H1 (cell line): ENCODE data around the gene GSG1L. TPM values are rescaled to one million over a fixed set of nuclear protein-coding genes. Genes with fewer than 3 reads are reported as not detected.

ENCODE experiments used
- CTCF ChIA-PET: fragments of 300-600 bp; sonication (Branson Sonifier 250); formaldehyde crosslinking; loops from one replicate; lab custom pipeline; 2021; ENCODE audit not compliant: partially characterized antibody; lab: Charles Lee
- POLR2A ChIA-PET: fragments of 300-600 bp; sonication (Branson Sonifier 250); formaldehyde crosslinking; loops from one replicate; lab custom pipeline; 2021; ENCODE audit warnings: inconsistent platforms; ENCODE audit not compliant: partially characterized antibody; lab: Charles Lee
- DNase-seq, 2 experiments: peaks; one replicate each; pipeline versions ENCODE4 v3.0.0 to v3.0.0-alpha.2; 2010 to 2022; ENCODE audit warnings: low spot score in 2 of 2, low read depth in 1 of 2, mixed read lengths in 1 of 2
- FAIRE-seq: peaks from 2 replicates; lab custom pipeline; 2011; peaks lifted over from hg19 to GRCh38; lab: Jason Lieb, UNC
- H2AFZ ChIP-seq: 2 replicates; pipeline ENCODE4 v1.8.1; 2012; ENCODE audit warnings: low read length, inconsistent platforms
- H2AK5ac ChIP-seq: 2 replicates; pipeline ENCODE4 v1.6.1; 2013; ENCODE audit warnings: low read depth, low read length
- H2BK120ac ChIP-seq: replicated peaks from 2 replicates; pipeline ENCODE3; 2013; ENCODE audit warnings: low read depth, low read length, inconsistent platforms
- H2BK12ac ChIP-seq: 2 replicates; pipeline ENCODE4 v1.6.1; 2013; ENCODE audit warnings: low read depth, low read length
- H2BK15ac ChIP-seq: 2 replicates; pipeline ENCODE4 v1.6.1; 2013; ENCODE audit warnings: low read length
- H2BK20ac ChIP-seq: 2 replicates; pipeline ENCODE4 v1.6.1; 2013; ENCODE audit warnings: low read length
- H2BK5ac ChIP-seq: 2 replicates; pipeline ENCODE4 v1.6.1; 2013; ENCODE audit warnings: low read depth, low read length
- H3K14ac ChIP-seq: 2 replicates; pipeline ENCODE4 v1.6.1; 2013; ENCODE audit warnings: inconsistent platforms; ENCODE audit not compliant: insufficient read length
- H3K18ac ChIP-seq: 2 replicates; pipeline ENCODE4 v1.6.1; 2013; ENCODE audit warnings: low read length; ENCODE audit errors: extremely low read depth
- H3K23ac ChIP-seq: 2 replicates; pipeline ENCODE4 v1.6.1; 2013; ENCODE audit warnings: inconsistent platforms; ENCODE audit not compliant: insufficient read length
- H3K23me2 ChIP-seq: 2 replicates; pipeline ENCODE4 v1.6.1; 2013; ENCODE audit warnings: low read depth, low read length
- H3K27ac ChIP-seq: 2 replicates; pipeline ENCODE4 v1.6.1; 2011; ENCODE audit warnings: low read depth, low read length, inconsistent platforms
- H3K27me3 ChIP-seq, 4 experiments: replicated peaks in 1 of 4; 1 replicate in 1 of 4; 2 replicates in 3 of 4; pipeline versions ENCODE4 v1.6.1 to v1.8.1; 2011 to 2013; ENCODE audit warnings: low read length in 3 of 4, mild to moderate bottlenecking in 3 of 4, inconsistent platforms in 2 of 4, mixed read lengths in 2 of 4, moderate library complexity in 1 of 4; ENCODE audit not compliant: control insufficient read depth in 3 of 4, insufficient read depth in 3 of 4; ENCODE audit errors: extremely low read depth in 1 of 4
- H3K36me3 ChIP-seq, 4 experiments: 2 replicates each; pipeline versions ENCODE4 v1.6.1 to v1.8.1; 2011 to 2013; ENCODE audit warnings: mild to moderate bottlenecking in 4 of 4, low read length in 3 of 4, moderate library complexity in 2 of 4, control low read depth in 1 of 4, inconsistent platforms in 1 of 4; ENCODE audit not compliant: insufficient read depth in 4 of 4, control insufficient read depth in 2 of 4
- H3K4ac ChIP-seq: replicated peaks from 2 replicates; pipeline ENCODE3; 2013; ENCODE audit warnings: low read length, low read depth, mixed read lengths, inconsistent platforms; ENCODE audit not compliant: insufficient read length
- H3K4me1 ChIP-seq, 4 experiments: replicated peaks in 1 of 4; 1 replicate in 1 of 4; 2 replicates in 3 of 4; pipeline versions ENCODE4 v1.6.1 to v1.8.1; 2011 to 2013; ENCODE audit warnings: low read length in 3 of 4, inconsistent platforms in 2 of 4, mixed read lengths in 1 of 4; ENCODE audit not compliant: insufficient read depth in 4 of 4, control insufficient read depth in 3 of 4
- H3K4me2 ChIP-seq, 2 experiments: 2 replicates each; pipeline versions ENCODE4 v1.6.1 to v1.8.1; 2011 to 2013; ENCODE audit warnings: low read depth in 2 of 2, low read length in 2 of 2, control low read depth in 1 of 2, inconsistent platforms in 1 of 2, mild to moderate bottlenecking in 1 of 2; ENCODE audit not compliant: insufficient read depth in 1 of 2
- H3K4me3 ChIP-seq, 4 experiments: fragments of 200-600, 300-600 bp in 1 of 4; sonication (generic), shearing (Covaris generic), sonication (Bioruptor Twin) in 1 of 4; 2 replicates each; pipeline versions ENCODE4 v1.5.1 to v1.8.1; 2011 to 2016; ENCODE audit warnings: low read length in 4 of 4, low read depth in 3 of 4, control low read depth in 2 of 4, inconsistent platforms in 2 of 4, mild to moderate bottlenecking in 2 of 4, mixed read lengths in 1 of 4, moderate library complexity in 1 of 4; ENCODE audit not compliant: insufficient read depth in 2 of 4; ENCODE audit errors: extremely low read depth in 1 of 4
- H3K56ac ChIP-seq: replicated peaks from 2 replicates; pipeline ENCODE3; 2013; ENCODE audit warnings: low read depth, mild to moderate bottlenecking, mixed read lengths, low read length, inconsistent platforms; ENCODE audit not compliant: insufficient read length
- H3K79me1 ChIP-seq: 2 replicates; pipeline ENCODE4 v1.6.1; 2013; ENCODE audit warnings: low read depth, low read length, control low read depth
- H3K79me2 ChIP-seq, 2 experiments: 2 replicates each; pipeline versions ENCODE4 v1.6.1 to v1.8.1; 2012 to 2013; ENCODE audit warnings: low read length in 2 of 2, mild to moderate bottlenecking in 2 of 2, inconsistent platforms in 1 of 2; ENCODE audit not compliant: insufficient read depth in 2 of 2, control insufficient read depth in 1 of 2
- H3K9ac ChIP-seq, 4 experiments: replicated peaks in 1 of 4; 1 replicate in 1 of 4; 2 replicates in 3 of 4; pipeline versions ENCODE4 v1.6.1 to v1.8.1; 2011 to 2013; ENCODE audit warnings: low read depth in 3 of 4, low read length in 3 of 4, control low read depth in 2 of 4, mild to moderate bottlenecking in 2 of 4, moderate library complexity in 2 of 4, inconsistent platforms in 1 of 4; ENCODE audit errors: extremely low read depth in 1 of 4
- H3K9me3 ChIP-seq, 2 experiments: 2 replicates each; pipeline versions ENCODE4 v1.6.1 to v1.8.1; 2012 to 2013; ENCODE audit warnings: mild to moderate bottlenecking in 2 of 2, moderate library complexity in 2 of 2, control low read depth in 1 of 2, inconsistent platforms in 1 of 2, low read depth in 1 of 2, low read length in 1 of 2, mixed read lengths in 1 of 2; ENCODE audit not compliant: insufficient read depth in 2 of 2
- H4K20me1 ChIP-seq, 2 experiments: replicated peaks in 1 of 2; 2 replicates each; pipeline versions ENCODE3 to v1.8.1; 2011 to 2013; ENCODE audit warnings: inconsistent platforms in 2 of 2, low read length in 2 of 2, mild to moderate bottlenecking in 1 of 2; ENCODE audit not compliant: insufficient read depth in 2 of 2, control insufficient read depth in 1 of 2
- H4K5ac ChIP-seq: 2 replicates; pipeline ENCODE4 v1.6.1; 2013; ENCODE audit warnings: low read length, low read depth, mixed read lengths, inconsistent platforms; ENCODE audit not compliant: insufficient read length
- H4K8ac ChIP-seq: 2 replicates; pipeline ENCODE4 v1.8.0; 2013; ENCODE audit warnings: mild to moderate bottlenecking, moderate library complexity, low read length, inconsistent platforms; ENCODE audit not compliant: insufficient read depth; ENCODE audit errors: extremely low read depth
- H4K91ac ChIP-seq: replicated peaks from 2 replicates; pipeline ENCODE3; 2013; ENCODE audit warnings: low read length, mixed read lengths, inconsistent platforms; ENCODE audit not compliant: insufficient read length
- JUND ChIP-seq: IDR thresholded peaks from 2 replicates; pipeline ENCODE4 v1.6.1; 2011; ENCODE audit warnings: mild to moderate bottlenecking, improper control_type of control experiment, low read length
- WGBS, 2 experiments: shearing (Covaris generic) in 1 of 2; methylation state at CpG; one replicate each; pipeline versions ENCODE4 v1.1.6 to v1.1.7; 2013 to 2015; ENCODE audit warnings: low lambda C conversion rate in 2 of 2, mixed read lengths in 2 of 2, inconsistent platforms in 1 of 2, low coverage in 1 of 2, missing lambda C conversion rate in 1 of 2; ENCODE audit not compliant: insufficient replicate concordance in 2 of 2, insufficient coverage in 1 of 2, insufficient read length in 1 of 2; ENCODE audit errors: extremely low coverage in 1 of 2, missing lambda C conversion rate in 1 of 2; 5-methylcytosine and 5-hydroxymethylcytosine counted together
- polyA plus RNA-seq, 7 experiments: library from polyadenylated mRNA; depleted of rRNA in 3 of 7; stranded (reverse) in 5 of 7; unstranded in 2 of 7; fragments of >200 nt in 5 of 7; fragments of 200-250 nt in 2 of 7; gene quantifications; 1 replicate in 5 of 7; 2 replicates in 1 of 7; 4 replicates in 1 of 7; pipeline versions ENCODE4 v1.2.1 to v1.2.3, GENCODE V29; 2011 to 2013; ENCODE audit warnings: missing spikeins in 2 of 7, mixed read lengths in 2 of 7
- total RNA-seq: library from RNA; stranded (reverse); fragmentation: NEBNext Ultra II Directional; extraction: Animal tissue kit (Norgen Biotek cat#: 25700); gene quantifications from 2 replicates; pipeline ENCODE4 v1.2.1, GENCODE V29; 2021

The GSG1L gene
- total and polyA plus RNA-seq, 2 of the 8 experiments (the other 6 are each of a cell fraction or from before 2014, with no cell fraction given), result 0.71 to 1.1 TPM

DNA sequence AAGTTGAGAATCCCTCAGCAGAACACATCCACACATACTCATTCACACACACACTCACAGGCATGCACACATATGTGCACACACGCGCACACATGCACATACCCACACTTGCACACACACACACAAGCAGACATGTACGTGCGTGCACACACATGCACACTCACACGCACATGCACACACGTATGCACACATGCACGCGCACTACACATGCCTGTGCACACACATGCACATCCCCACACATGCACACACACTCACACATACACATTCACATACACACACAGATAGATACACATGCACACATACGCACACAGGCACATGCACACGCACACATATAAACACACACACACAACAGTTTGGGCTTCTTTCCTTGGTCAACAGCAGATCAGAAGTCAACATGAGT lies 24.0 kb downstream of the GSG1L start:
- no peak overlapping the region for H3K27ac ChIP-seq
- H3K9ac ChIP-seq, result peak overlapping the region in 1 of 4 experiments; percentile 22; a peak in 2 of 7 replicates
- peak overlapping the region; percentile 99 for H2AK5ac ChIP-seq
- H4K91ac ChIP-seq, result peak overlapping the region; percentile 96
- H2BK20ac ChIP-seq, result no peak overlapping the region
- no peaks in the 10 kb centered on the region for H3K36me3 ChIP-seq
- H3K27me3 ChIP-seq, result 0 out of 7 replicates have a peak, but pooled peaks cover 0 to 2% (median 0%) of the 10 kb centered on the region in 4 experiments
- no peak overlapping the region for H2BK120ac ChIP-seq
- ChIA-PET POLR2A (no interaction called here), CTCF (no interaction called here)
- WGBS, 2 experiments, result 96% methylated on average over 10 of the region's 10 CpGs; no CpG with 5 or more reads in 1 of the 2 experiments
- no peak overlapping the region for H4K8ac ChIP-seq
- H4K5ac ChIP-seq, result no peak overlapping the region
- H3K4me2 ChIP-seq, result no peak overlapping the region
- H2BK15ac ChIP-seq, result peak overlapping the region; percentile 96; the same call in 1 of the 2 replicates
- H3K18ac ChIP-seq, result no peak overlapping the region
- peak overlapping the region; percentile 58 for H2BK5ac ChIP-seq
- no peaks in the 10 kb centered on the region; a peak in 1 of 4 replicates for H3K9me3 ChIP-seq
- no peak for DNase-seq
- H2BK12ac ChIP-seq, result peak overlapping the region; percentile 62; the same call in 1 of the 2 replicates
- no peak overlapping the region for H2AFZ ChIP-seq
- no peak for FAIRE-seq
- H3K23me2 ChIP-seq, result peaks cover 3% of the 10 kb centered on the region
- peaks cover 0 to 7% (median 3%) of the 10 kb centered on the region in 4 experiments; a peak in 5 of 7 replicates for H3K4me1 ChIP-seq
- H3K4ac ChIP-seq, result peak overlapping the region; percentile 23
- no peaks in the 10 kb centered on the region for H3K79me1 ChIP-seq
- no peak overlapping the region for H3K14ac ChIP-seq
- H3K4me3 ChIP-seq, result no peak overlapping the region
- H4K20me1 ChIP-seq, result peaks cover 0 to 4% of the 10 kb centered on the region in 2 experiments
- H3K56ac ChIP-seq, result no peak overlapping the region
- H3K23ac ChIP-seq, result no peak overlapping the region
- TF ChIP-seq JUND, result no peak
- no peaks in the 10 kb centered on the region for H3K79me2 ChIP-seq
